Transverse colon (tissue), 4 donors: Measurements from ENCODE around the gene ARF1. TPM values are rescaled to one million over a fixed set of nuclear protein-coding genes. Genes with fewer than 3 reads are reported as not detected.

ENCODE experiments used
- DNase-seq: peaks from one replicate; pipeline ENCODE4 v3.0.0-alpha.2; 2019
- H3K27ac ChIP-seq, 4 donors: fragments of 200-600 bp; sonication (generic); 2 replicates each; pipeline ENCODE4 v1.5.1; 2016 to 2018; ENCODE audit warnings: inconsistent platforms in 4 of 4
- H3K27me3 ChIP-seq: fragments of 200-600 bp; sonication (generic); 2 replicates; pipeline ENCODE4 v1.5.1; 2017; ENCODE audit warnings: inconsistent platforms
- H3K36me3 ChIP-seq, 4 donors: fragments of 200-600 bp; sonication (generic); 2 replicates each; pipeline ENCODE4 v1.5.1; 2017 to 2019; ENCODE audit warnings: inconsistent platforms in 4 of 4
- H3K4me1 ChIP-seq, 4 donors: fragments of 200-600 bp; sonication (generic); 2 replicates each; pipeline ENCODE4 v1.5.1; 2017 to 2020; ENCODE audit warnings: inconsistent platforms in 4 of 4
- H3K4me3 ChIP-seq, 4 donors: fragments of 200-600 bp; sonication (generic); 1 replicate in 1 of 4; 2 replicates in 3 of 4; pipeline versions ENCODE4 v1.5.1 to v1.6.1; 2017 to 2019; ENCODE audit warnings: inconsistent platforms in 4 of 4
- H3K9me3 ChIP-seq, 2 donors: fragments of 200-600 bp; sonication (generic); 2 replicates each; pipeline ENCODE4 v1.5.1; 2017 to 2019; ENCODE audit warnings: inconsistent platforms in 2 of 2
- EP300 ChIP-seq: sonication (generic); formaldehyde crosslinking; IDR thresholded peaks from one replicate; pipeline ENCODE4 v1.6.1; 2017; ENCODE audit warnings: antibody characterized with exemption, low read depth
- POLR2A ChIP-seq: fragments of 450-650 bp; IDR thresholded peaks from one replicate; pipeline ENCODE4 v1.6.1; 2016; ENCODE audit warnings: antibody characterized with exemption, mild to moderate bottlenecking, moderate library complexity
- POLR2AphosphoS5 ChIP-seq, 3 donors: sonication (generic); formaldehyde crosslinking; IDR thresholded peaks; one replicate each; pipeline ENCODE4 v1.6.1; 2016; ENCODE audit warnings: antibody characterized with exemption in 3 of 3
- WGBS, 2 donors: methylation state at CpG; one replicate each; pipeline ENCODE4 v1.1.5; 2018; ENCODE audit warnings: low coverage in 1 of 2; 5-methylcytosine and 5-hydroxymethylcytosine counted together
- in situ Hi-C, 4 donors: fragments of 200-750 bp; cut with MboI; loops; one replicate each; pipeline versions ENCODE4 v1.15.0 to v1.15.1; 2017; ENCODE audit warnings: low sequenced_read_pairs in 3 of 4, low pct_ligation_motif_present in 1 of 4, low pct_unique_long_range_greater_than_20kb in 1 of 4
- intact Hi-C: fragments of 100-400 bp; cut with DNase I; formaldehyde crosslinking; loops from one replicate; pipeline ENCODE4 v1.15.1; 2023; ENCODE audit warnings: low total_unique reads
- total RNA-seq, 4 donors: library from RNA; depleted of rRNA; stranded (reverse); fragments of >200 nt; gene quantifications; one replicate each; pipeline ENCODE4 v1.1.0, GENCODE V29; 2016
- TF ChIP-seq, protein P1 (sequence below), 5 experiments: fragments of 200-600 bp in 3 of 5; fragments of 450-650 bp in 2 of 5; sonication (generic) in 3 of 5; IDR thresholded peaks; 1 replicate in 2 of 5; 2 replicates in 3 of 5; pipeline ENCODE4 v1.5.1; 2016 to 2017; ENCODE audit warnings: antibody characterized with exemption in 5 of 5, inconsistent platforms in 3 of 5, mild to moderate bottlenecking in 2 of 5, moderate library complexity in 1 of 5

The ARF1 gene
- total RNA-seq, 4 donors from 2014 or later, result 303 to 452 (median 375) TPM

DNA sequence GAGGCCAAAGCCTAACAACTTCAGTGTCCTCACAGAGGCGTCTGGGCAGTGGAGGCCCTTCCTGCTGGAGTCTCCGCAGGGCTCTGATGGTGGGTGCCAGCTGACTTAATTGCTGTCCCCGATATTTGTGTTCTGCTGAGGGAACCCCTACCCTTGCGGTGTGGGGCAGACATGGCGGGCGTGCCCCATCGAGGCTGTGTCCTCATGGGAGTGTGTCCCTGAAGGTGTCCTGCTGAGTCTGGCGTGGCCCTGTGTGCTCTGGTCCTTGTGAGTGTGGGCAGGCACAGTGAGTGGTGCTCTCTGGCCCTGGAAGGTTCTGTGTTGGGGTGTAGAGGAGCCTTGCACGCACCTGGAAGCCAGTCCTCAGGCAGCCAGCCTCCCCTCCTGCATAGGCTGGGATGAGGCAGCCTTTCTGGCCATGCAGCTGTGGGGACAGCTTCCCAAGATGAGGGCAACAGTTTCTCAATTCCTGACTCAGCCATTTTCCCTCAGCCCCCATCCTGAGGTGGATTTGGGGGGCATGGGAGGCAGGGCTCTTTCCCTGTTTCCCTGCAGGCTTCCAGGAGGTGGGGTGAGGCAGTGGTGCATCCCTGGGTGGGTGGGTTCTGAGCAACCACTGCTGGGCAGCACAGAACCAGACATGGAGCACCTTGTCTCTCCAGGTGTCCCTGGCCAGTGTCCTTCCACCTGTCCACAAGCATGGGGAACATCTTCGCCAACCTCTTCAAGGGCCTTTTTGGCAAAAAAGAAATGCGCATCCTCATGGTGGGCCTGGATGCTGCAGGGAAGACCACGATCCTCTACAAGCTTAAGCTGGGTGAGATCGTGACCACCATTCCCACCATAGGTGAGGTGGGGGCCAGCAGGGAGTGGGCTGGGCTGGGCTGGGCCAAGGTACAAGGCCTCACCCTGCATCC, 14.2 kb downstream of the ARF1 start:
- Histone ChIP-seq H3K9me3 (peaks cover 0 to 6% of the 10 kb centered on the region in 2 donors), H3K36me3 (peaks cover 0 to 21% (median 7%) of the 10 kb centered on the region in 4 donors), H3K4me3 (no peak overlapping the region), H3K27ac (no peak overlapping the region), H3K27me3 (no peaks in the 10 kb centered on the region), H3K4me1 (peaks cover 5 to 16% (median 11%) of the 10 kb centered on the region in 4 donors)
- intact Hi-C loops, result no loop called here
- in situ Hi-C loops, result no loop called here
- DNase-seq, result no peak
- 93% methylated on average over 13 of the region's 13 CpGs; no CpG with 5 or more reads in 1 of the 2 donors for WGBS, 2 donors
- TF ChIP-seq EP300 (no peak), POLR2A (no peak), POLR2AphosphoS5 (IDR thresholded peaks at IDR 0.05) (no peak)
- TF ChIP-seq, protein P1, sequence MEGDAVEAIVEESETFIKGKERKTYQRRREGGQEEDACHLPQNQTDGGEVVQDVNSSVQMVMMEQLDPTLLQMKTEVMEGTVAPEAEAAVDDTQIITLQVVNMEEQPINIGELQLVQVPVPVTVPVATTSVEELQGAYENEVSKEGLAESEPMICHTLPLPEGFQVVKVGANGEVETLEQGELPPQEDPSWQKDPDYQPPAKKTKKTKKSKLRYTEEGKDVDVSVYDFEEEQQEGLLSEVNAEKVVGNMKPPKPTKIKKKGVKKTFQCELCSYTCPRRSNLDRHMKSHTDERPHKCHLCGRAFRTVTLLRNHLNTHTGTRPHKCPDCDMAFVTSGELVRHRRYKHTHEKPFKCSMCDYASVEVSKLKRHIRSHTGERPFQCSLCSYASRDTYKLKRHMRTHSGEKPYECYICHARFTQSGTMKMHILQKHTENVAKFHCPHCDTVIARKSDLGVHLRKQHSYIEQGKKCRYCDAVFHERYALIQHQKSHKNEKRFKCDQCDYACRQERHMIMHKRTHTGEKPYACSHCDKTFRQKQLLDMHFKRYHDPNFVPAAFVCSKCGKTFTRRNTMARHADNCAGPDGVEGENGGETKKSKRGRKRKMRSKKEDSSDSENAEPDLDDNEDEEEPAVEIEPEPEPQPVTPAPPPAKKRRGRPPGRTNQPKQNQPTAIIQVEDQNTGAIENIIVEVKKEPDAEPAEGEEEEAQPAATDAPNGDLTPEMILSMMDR (IDR thresholded peaks at IDR 0.05), result no peak

DNA sequence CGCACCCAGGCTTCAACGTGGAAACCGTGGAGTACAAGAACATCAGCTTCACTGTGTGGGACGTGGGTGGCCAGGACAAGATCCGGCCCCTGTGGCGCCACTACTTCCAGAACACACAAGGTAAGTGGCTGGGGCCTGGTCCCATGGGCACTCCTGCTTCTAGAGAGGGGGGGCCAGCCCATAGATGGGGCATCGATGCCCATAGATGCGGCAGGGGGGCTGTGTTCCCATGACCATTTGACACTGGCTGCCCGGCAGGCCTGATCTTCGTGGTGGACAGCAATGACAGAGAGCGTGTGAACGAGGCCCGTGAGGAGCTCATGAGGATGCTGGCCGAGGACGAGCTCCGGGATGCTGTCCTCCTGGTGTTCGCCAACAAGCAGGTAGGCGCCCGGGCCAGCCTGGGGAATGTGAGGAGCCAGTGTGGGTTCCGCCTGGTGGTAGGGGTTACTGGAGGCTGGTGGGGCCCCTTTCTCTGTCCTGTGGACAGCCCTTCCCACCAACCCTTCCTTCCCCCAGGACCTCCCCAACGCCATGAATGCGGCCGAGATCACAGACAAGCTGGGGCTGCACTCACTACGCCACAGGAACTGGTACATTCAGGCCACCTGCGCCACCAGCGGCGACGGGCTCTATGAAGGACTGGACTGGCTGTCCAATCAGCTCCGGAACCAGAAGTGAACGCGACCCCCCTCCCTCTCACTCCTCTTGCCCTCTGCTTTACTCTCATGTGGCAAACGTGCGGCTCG, 15.0 kb downstream of the ARF1 start:
- Histone ChIP-seq H3K27me3 (no peaks in the 10 kb centered on the region), H3K4me3 (no peak overlapping the region), H3K4me1 (peaks cover 7 to 23% (median 14%) of the 10 kb centered on the region in 4 donors), H3K36me3 (peaks cover 0 to 21% (median 7%) of the 10 kb centered on the region in 4 donors), H3K27ac (no peak overlapping the region), H3K9me3 (peaks cover 0 to 6% of the 10 kb centered on the region in 2 donors)
- 89% methylated on average over 32 of the region's 34 CpGs; no CpG with 5 or more reads in 1 of the 2 donors for WGBS, 2 donors
- no peak for TF ChIP-seq POLR2AphosphoS5 (IDR thresholded peaks at IDR 0.05)
- no peak for TF ChIP-seq EP300
- no peak for TF ChIP-seq POLR2A
- TF ChIP-seq, protein P1 (IDR thresholded peaks at IDR 0.05), result no peak
- intact Hi-C loops (no loop called here), in situ Hi-C loops (no loop called here)
- DNase-seq, result no peak

DNA sequence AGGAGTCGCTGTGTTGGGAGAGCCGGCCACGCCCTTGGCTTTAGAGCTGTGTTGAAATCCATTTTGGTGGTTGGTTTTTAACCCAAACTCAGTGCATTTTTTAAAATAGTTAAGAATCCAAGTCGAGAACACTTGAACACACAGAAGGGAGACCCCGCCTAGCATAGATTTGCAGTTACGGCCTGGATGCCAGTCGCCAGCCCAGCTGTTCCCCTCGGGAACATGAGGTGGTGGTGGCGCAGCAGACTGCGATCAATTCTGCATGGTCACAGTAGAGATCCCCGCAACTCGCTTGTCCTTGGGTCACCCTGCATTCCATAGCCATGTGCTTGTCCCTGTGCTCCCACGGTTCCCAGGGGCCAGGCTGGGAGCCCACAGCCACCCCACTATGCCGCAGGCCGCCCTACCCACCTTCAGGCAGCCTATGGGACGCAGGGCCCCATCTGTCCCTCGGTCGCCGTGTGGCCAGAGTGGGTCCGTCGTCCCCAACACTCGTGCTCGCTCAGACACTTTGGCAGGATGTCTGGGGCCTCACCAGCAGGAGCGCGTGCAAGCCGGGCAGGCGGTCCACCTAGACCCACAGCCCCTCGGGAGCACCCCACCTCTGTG, 15.9 kb downstream of the ARF1 start:
- H3K4me3 ChIP-seq, result no peak overlapping the region
- DNase-seq, result no peak
- in situ Hi-C loops (no loop called here), intact Hi-C loops (no loop called here)
- H3K36me3 ChIP-seq, result peaks cover 0 to 21% (median 7%) of the 10 kb centered on the region in 4 donors
- peaks cover 0 to 6% of the 10 kb centered on the region in 2 donors for H3K9me3 ChIP-seq
- no peaks in the 10 kb centered on the region for H3K27me3 ChIP-seq
- H3K27ac ChIP-seq, result no peak overlapping the region
- WGBS, 2 donors, result 90 to 100% methylated on average over 1 to 27 of the region's 28 CpGs
- H3K4me1 ChIP-seq, result peaks cover 7 to 24% (median 14%) of the 10 kb centered on the region in 4 donors
- no peak for TF ChIP-seq EP300
- peak in 1 of 3 donors; percentile 7 for TF ChIP-seq POLR2AphosphoS5 (IDR thresholded peaks at IDR 0.05)

DNA sequence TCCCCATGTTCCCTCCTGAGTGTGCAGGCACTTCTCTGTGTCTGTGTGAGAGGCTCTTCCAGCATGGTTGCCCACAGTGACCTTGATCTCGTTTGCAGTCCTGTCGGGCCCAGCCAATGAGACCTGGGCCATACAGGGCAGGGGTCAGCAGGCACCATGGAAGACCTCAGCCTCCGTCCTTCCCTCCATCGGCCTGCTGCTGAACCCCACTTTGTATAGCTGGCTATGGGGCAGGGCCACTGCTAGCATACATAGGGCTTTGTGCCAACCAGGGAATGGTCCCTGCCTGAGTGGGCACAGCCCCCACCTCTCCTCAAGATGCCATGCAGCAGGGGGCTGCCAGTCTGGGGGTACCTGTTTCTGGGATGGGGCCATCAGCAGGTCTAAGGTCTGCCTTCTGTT, 16.8 kb downstream of the ARF1 start:
- Histone ChIP-seq H3K4me1 (peaks cover 10 to 32% (median 20%) of the 10 kb centered on the region in 4 donors), H3K9me3 (peaks cover 0 to 6% of the 10 kb centered on the region in 2 donors), H3K27me3 (no peaks in the 10 kb centered on the region), H3K4me3 (no peak overlapping the region), H3K36me3 (peaks cover 0 to 21% (median 7%) of the 10 kb centered on the region in 4 donors), H3K27ac (no peak overlapping the region)
- in situ Hi-C loops (no loop called here), intact Hi-C loops (no loop called here)
- 54% methylated on average over 4 of the region's 4 CpGs; no CpG with 5 or more reads in 1 of the 2 donors for WGBS, 2 donors
- no peak for TF ChIP-seq POLR2AphosphoS5 (IDR thresholded peaks at IDR 0.05)
- TF ChIP-seq EP300, result no peak
- TF ChIP-seq, protein P1 (IDR thresholded peaks at IDR 0.05), result no peak
- TF ChIP-seq POLR2A, result no peak
- no peak for DNase-seq
